H1 (cell line): ENCODE results near the gene CTDSP1. TPM values are rescaled to one million over a fixed set of nuclear protein-coding genes. Genes with fewer than 3 reads are reported as not detected.

Experiments
- CTCF ChIA-PET: fragments of 300-600 bp; sonication (Branson Sonifier 250); formaldehyde crosslinking; loops from one replicate; lab custom pipeline; 2021; ENCODE audit not compliant: partially characterized antibody; lab: Charles Lee
- POLR2A ChIA-PET: fragments of 300-600 bp; sonication (Branson Sonifier 250); formaldehyde crosslinking; loops from one replicate; lab custom pipeline; 2021; ENCODE audit warnings: inconsistent platforms; ENCODE audit not compliant: partially characterized antibody; lab: Charles Lee
- DNase-seq, 2 experiments: peaks; one replicate each; pipeline versions ENCODE4 v3.0.0 to v3.0.0-alpha.2; 2010 to 2022; ENCODE audit warnings: low spot score in 2 of 2, low read depth in 1 of 2, mixed read lengths in 1 of 2
- FAIRE-seq: peaks from 2 replicates; lab custom pipeline; 2011; peaks lifted over from hg19 to GRCh38; lab: Jason Lieb, UNC
- H2AFZ ChIP-seq: 2 replicates; pipeline ENCODE4 v1.8.1; 2012; ENCODE audit warnings: low read length, inconsistent platforms
- H2AK5ac ChIP-seq: 2 replicates; pipeline ENCODE4 v1.6.1; 2013; ENCODE audit warnings: low read depth, low read length
- H2BK120ac ChIP-seq: replicated peaks from 2 replicates; pipeline ENCODE3; 2013; ENCODE audit warnings: low read depth, low read length, inconsistent platforms
- H2BK12ac ChIP-seq: 2 replicates; pipeline ENCODE4 v1.6.1; 2013; ENCODE audit warnings: low read depth, low read length
- H2BK15ac ChIP-seq: 2 replicates; pipeline ENCODE4 v1.6.1; 2013; ENCODE audit warnings: low read length
- H2BK20ac ChIP-seq: 2 replicates; pipeline ENCODE4 v1.6.1; 2013; ENCODE audit warnings: low read length
- H2BK5ac ChIP-seq: 2 replicates; pipeline ENCODE4 v1.6.1; 2013; ENCODE audit warnings: low read depth, low read length
- H3K14ac ChIP-seq: 2 replicates; pipeline ENCODE4 v1.6.1; 2013; ENCODE audit warnings: inconsistent platforms; ENCODE audit not compliant: insufficient read length
- H3K18ac ChIP-seq: 2 replicates; pipeline ENCODE4 v1.6.1; 2013; ENCODE audit warnings: low read length; ENCODE audit errors: extremely low read depth
- H3K23ac ChIP-seq: 2 replicates; pipeline ENCODE4 v1.6.1; 2013; ENCODE audit warnings: inconsistent platforms; ENCODE audit not compliant: insufficient read length
- H3K23me2 ChIP-seq: 2 replicates; pipeline ENCODE4 v1.6.1; 2013; ENCODE audit warnings: low read depth, low read length
- H3K27ac ChIP-seq: 2 replicates; pipeline ENCODE4 v1.6.1; 2011; ENCODE audit warnings: low read depth, low read length, inconsistent platforms
- H3K27me3 ChIP-seq, 4 experiments: replicated peaks in 1 of 4; 1 replicate in 1 of 4; 2 replicates in 3 of 4; pipeline versions ENCODE4 v1.6.1 to v1.8.1; 2011 to 2013; ENCODE audit warnings: low read length in 3 of 4, mild to moderate bottlenecking in 3 of 4, inconsistent platforms in 2 of 4, mixed read lengths in 2 of 4, moderate library complexity in 1 of 4; ENCODE audit not compliant: control insufficient read depth in 3 of 4, insufficient read depth in 3 of 4; ENCODE audit errors: extremely low read depth in 1 of 4
- H3K36me3 ChIP-seq, 4 experiments: 2 replicates each; pipeline versions ENCODE4 v1.6.1 to v1.8.1; 2011 to 2013; ENCODE audit warnings: mild to moderate bottlenecking in 4 of 4, low read length in 3 of 4, moderate library complexity in 2 of 4, control low read depth in 1 of 4, inconsistent platforms in 1 of 4; ENCODE audit not compliant: insufficient read depth in 4 of 4, control insufficient read depth in 2 of 4
- H3K4ac ChIP-seq: replicated peaks from 2 replicates; pipeline ENCODE3; 2013; ENCODE audit warnings: low read length, low read depth, mixed read lengths, inconsistent platforms; ENCODE audit not compliant: insufficient read length
- H3K4me1 ChIP-seq, 4 experiments: replicated peaks in 1 of 4; 1 replicate in 1 of 4; 2 replicates in 3 of 4; pipeline versions ENCODE4 v1.6.1 to v1.8.1; 2011 to 2013; ENCODE audit warnings: low read length in 3 of 4, inconsistent platforms in 2 of 4, mixed read lengths in 1 of 4; ENCODE audit not compliant: insufficient read depth in 4 of 4, control insufficient read depth in 3 of 4
- H3K4me2 ChIP-seq, 2 experiments: 2 replicates each; pipeline versions ENCODE4 v1.6.1 to v1.8.1; 2011 to 2013; ENCODE audit warnings: low read depth in 2 of 2, low read length in 2 of 2, control low read depth in 1 of 2, inconsistent platforms in 1 of 2, mild to moderate bottlenecking in 1 of 2; ENCODE audit not compliant: insufficient read depth in 1 of 2
- H3K4me3 ChIP-seq, 4 experiments: fragments of 200-600, 300-600 bp in 1 of 4; sonication (generic), shearing (Covaris generic), sonication (Bioruptor Twin) in 1 of 4; 2 replicates each; pipeline versions ENCODE4 v1.5.1 to v1.8.1; 2011 to 2016; ENCODE audit warnings: low read length in 4 of 4, low read depth in 3 of 4, control low read depth in 2 of 4, inconsistent platforms in 2 of 4, mild to moderate bottlenecking in 2 of 4, mixed read lengths in 1 of 4, moderate library complexity in 1 of 4; ENCODE audit not compliant: insufficient read depth in 2 of 4; ENCODE audit errors: extremely low read depth in 1 of 4
- H3K56ac ChIP-seq: replicated peaks from 2 replicates; pipeline ENCODE3; 2013; ENCODE audit warnings: low read depth, mild to moderate bottlenecking, mixed read lengths, low read length, inconsistent platforms; ENCODE audit not compliant: insufficient read length
- H3K79me1 ChIP-seq: 2 replicates; pipeline ENCODE4 v1.6.1; 2013; ENCODE audit warnings: low read depth, low read length, control low read depth
- H3K79me2 ChIP-seq, 2 experiments: 2 replicates each; pipeline versions ENCODE4 v1.6.1 to v1.8.1; 2012 to 2013; ENCODE audit warnings: low read length in 2 of 2, mild to moderate bottlenecking in 2 of 2, inconsistent platforms in 1 of 2; ENCODE audit not compliant: insufficient read depth in 2 of 2, control insufficient read depth in 1 of 2
- H3K9ac ChIP-seq, 4 experiments: replicated peaks in 1 of 4; 1 replicate in 1 of 4; 2 replicates in 3 of 4; pipeline versions ENCODE4 v1.6.1 to v1.8.1; 2011 to 2013; ENCODE audit warnings: low read depth in 3 of 4, low read length in 3 of 4, control low read depth in 2 of 4, mild to moderate bottlenecking in 2 of 4, moderate library complexity in 2 of 4, inconsistent platforms in 1 of 4; ENCODE audit errors: extremely low read depth in 1 of 4
- H3K9me3 ChIP-seq, 2 experiments: 2 replicates each; pipeline versions ENCODE4 v1.6.1 to v1.8.1; 2012 to 2013; ENCODE audit warnings: mild to moderate bottlenecking in 2 of 2, moderate library complexity in 2 of 2, control low read depth in 1 of 2, inconsistent platforms in 1 of 2, low read depth in 1 of 2, low read length in 1 of 2, mixed read lengths in 1 of 2; ENCODE audit not compliant: insufficient read depth in 2 of 2
- H4K20me1 ChIP-seq, 2 experiments: replicated peaks in 1 of 2; 2 replicates each; pipeline versions ENCODE3 to v1.8.1; 2011 to 2013; ENCODE audit warnings: inconsistent platforms in 2 of 2, low read length in 2 of 2, mild to moderate bottlenecking in 1 of 2; ENCODE audit not compliant: insufficient read depth in 2 of 2, control insufficient read depth in 1 of 2
- H4K5ac ChIP-seq: 2 replicates; pipeline ENCODE4 v1.6.1; 2013; ENCODE audit warnings: low read length, low read depth, mixed read lengths, inconsistent platforms; ENCODE audit not compliant: insufficient read length
- H4K8ac ChIP-seq: 2 replicates; pipeline ENCODE4 v1.8.0; 2013; ENCODE audit warnings: mild to moderate bottlenecking, moderate library complexity, low read length, inconsistent platforms; ENCODE audit not compliant: insufficient read depth; ENCODE audit errors: extremely low read depth
- H4K91ac ChIP-seq: replicated peaks from 2 replicates; pipeline ENCODE3; 2013; ENCODE audit warnings: low read length, mixed read lengths, inconsistent platforms; ENCODE audit not compliant: insufficient read length
- CBX5 ChIP-seq: fragments of 300-800, 300-1000 bp; sonication (generic); IDR thresholded peaks from 2 replicates; pipeline ENCODE4 v1.7.1; 2016; ENCODE audit warnings: antibody characterized with exemption, low read length, low read depth
- CBX8 ChIP-seq: fragments of 300-800, 300-1000 bp; sonication (generic); IDR thresholded peaks from 2 replicates; pipeline ENCODE4 v1.7.1; 2016; ENCODE audit warnings: low read depth, low read length, borderline replicate concordance
- E2F6 ChIP-seq: IDR thresholded peaks from 2 replicates; pipeline ENCODE4 v1.6.1; 2012; ENCODE audit warnings: inconsistent platforms
- GTF2F1 ChIP-seq: IDR thresholded peaks from 2 replicates; pipeline ENCODE4 v1.6.1; 2012; ENCODE audit warnings: low read depth, low read length, improper control_type of control experiment, borderline replicate concordance
- HDAC2 ChIP-seq, 2 experiments: fragments of 300-600 bp in 1 of 2; sonication (generic) in 1 of 2; IDR thresholded peaks; 2 replicates each; pipeline ENCODE4 v1.6.1; 2011 to 2012; ENCODE audit warnings: low read depth in 2 of 2, low read length in 2 of 2, mild to moderate bottlenecking in 2 of 2, moderate library complexity in 2 of 2, borderline replicate concordance in 1 of 2, inconsistent platforms in 1 of 2
- JUN ChIP-seq: IDR thresholded peaks from 2 replicates; pipeline ENCODE4 v1.6.1; 2011; ENCODE audit warnings: low read depth, mild to moderate bottlenecking, improper control_type of control experiment, low read length
- JUND ChIP-seq: IDR thresholded peaks from 2 replicates; pipeline ENCODE4 v1.6.1; 2011; ENCODE audit warnings: mild to moderate bottlenecking, improper control_type of control experiment, low read length
- POLR2A ChIP-seq, 2 experiments: IDR thresholded peaks; 1 replicate in 1 of 2; 2 replicates in 1 of 2; pipeline ENCODE4 v1.6.1; 2011; ENCODE audit warnings: low read depth in 2 of 2, low read length in 2 of 2, mild to moderate bottlenecking in 2 of 2; ENCODE audit errors: control extremely low read depth in 1 of 2
- RFX5 ChIP-seq: IDR thresholded peaks from 2 replicates; pipeline ENCODE4 v1.6.1; 2011; ENCODE audit warnings: low read depth, low read length, improper control_type of control experiment, borderline replicate concordance
- SAP30 ChIP-seq: fragments of 300-600 bp; sonication (generic); IDR thresholded peaks from 2 replicates; pipeline ENCODE4 v1.7.1; 2012; ENCODE audit warnings: low read length, moderate library complexity, mild to moderate bottlenecking, inconsistent platforms; ENCODE audit not compliant: insufficient read depth, insufficient replicate concordance
- SIRT6 ChIP-seq: IDR thresholded peaks from one replicate; pipeline ENCODE4 v1.7.1; 2012; ENCODE audit warnings: low read length, inconsistent platforms
- WGBS, 2 experiments: shearing (Covaris generic) in 1 of 2; methylation state at CpG; one replicate each; pipeline versions ENCODE4 v1.1.6 to v1.1.7; 2013 to 2015; ENCODE audit warnings: low lambda C conversion rate in 2 of 2, mixed read lengths in 2 of 2, inconsistent platforms in 1 of 2, low coverage in 1 of 2, missing lambda C conversion rate in 1 of 2; ENCODE audit not compliant: insufficient replicate concordance in 2 of 2, insufficient coverage in 1 of 2, insufficient read length in 1 of 2; ENCODE audit errors: extremely low coverage in 1 of 2, missing lambda C conversion rate in 1 of 2; 5-methylcytosine and 5-hydroxymethylcytosine counted together
- polyA plus RNA-seq, 7 experiments: library from polyadenylated mRNA; depleted of rRNA in 3 of 7; stranded (reverse) in 5 of 7; unstranded in 2 of 7; fragments of >200 nt in 5 of 7; fragments of 200-250 nt in 2 of 7; gene quantifications; 1 replicate in 5 of 7; 2 replicates in 1 of 7; 4 replicates in 1 of 7; pipeline versions ENCODE4 v1.2.1 to v1.2.3, GENCODE V29; 2011 to 2013; ENCODE audit warnings: missing spikeins in 2 of 7, mixed read lengths in 2 of 7
- total RNA-seq: library from RNA; stranded (reverse); fragmentation: NEBNext Ultra II Directional; extraction: Animal tissue kit (Norgen Biotek cat#: 25700); gene quantifications from 2 replicates; pipeline ENCODE4 v1.2.1, GENCODE V29; 2021

Gene CTDSP1
- total and polyA plus RNA-seq, 2 of the 8 experiments (the other 6 are each of a cell fraction or from before 2014, with no cell fraction given) = 20.3 to 35.2 TPM

GRCh38 chr2:218397820-218398436 lies 1.7 kb upstream of the CTDSP1 start:
- H2BK20ac ChIP-seq = 0 out of 2 replicates have a peak overlapping the region, but pooled peaks have one; percentile 48
- no peak overlapping the region for H3K56ac ChIP-seq
- no peaks in the 10 kb centered on the region for H3K79me2 ChIP-seq
- H3K27ac ChIP-seq = no peak overlapping the region
- H3K23me2 ChIP-seq = peaks cover 26% of the 10 kb centered on the region; the same call in 1 of the 2 replicates
- no peaks in the 10 kb centered on the region for H3K79me1 ChIP-seq
- WGBS, 2 experiments = 4% methylated on average over 35 of the region's 35 CpGs; no CpG with 5 or more reads in 1 of the 2 experiments
- H3K36me3 ChIP-seq = no peaks in the 10 kb centered on the region
- POLR2A ChIA-PET = interaction anchor here (0.7 to 4.4 kb wide), 7 partner anchors 7 to 869 kb away, joined by 3 to 35 read pairs (median 5); partner anchors contain the start of genes AAMP and PNKD
- H3K4me1 ChIP-seq = peaks cover 0 to 39% (median 26%) of the 10 kb centered on the region in 4 experiments; a peak in 6 of 7 replicates
- H2AK5ac ChIP-seq = 0 out of 2 replicates have a peak overlapping the region, but pooled peaks have one; percentile 53
- H4K20me1 ChIP-seq = peaks cover 0 to 2% of the 10 kb centered on the region in 2 experiments
- CTCF ChIA-PET = interaction anchor here (1.0 to 7.5 kb wide), 9 partner anchors 8 to 125 kb away, joined by 3 to 96 read pairs (median 8); partner anchors contain the start of genes AAMP, CATIP, PNKD and TMBIM1
- H3K27me3 ChIP-seq = peaks cover 22 to 34% (median 31%) of the 10 kb centered on the region in 4 experiments
- peak overlapping the region; percentile 82 to 84 for H3K4me2 ChIP-seq
- H3K4ac ChIP-seq = no peak overlapping the region
- H4K5ac ChIP-seq = no peak overlapping the region
- no peak overlapping the region for H4K91ac ChIP-seq
- no peaks in the 10 kb centered on the region for H3K9me3 ChIP-seq
- no peak overlapping the region for H4K8ac ChIP-seq
- DNase-seq (peak in 1 of 2 experiments; percentile 67), FAIRE-seq (no peak)
- H3K9ac ChIP-seq = no peak overlapping the region
- H2AFZ ChIP-seq = no peak overlapping the region
- H2BK120ac ChIP-seq = no peak overlapping the region
- peak overlapping the region; percentile 49 to 77 (median 64) for H3K4me3 ChIP-seq
- no peak overlapping the region for H2BK5ac ChIP-seq
- H2BK15ac ChIP-seq = peak overlapping the region; percentile 29; the same call in 1 of the 2 replicates
- no peak overlapping the region for H3K23ac ChIP-seq
- H3K18ac ChIP-seq = peak overlapping the region; percentile 78
- H2BK12ac ChIP-seq = peak overlapping the region; percentile 87; the same call in 1 of the 2 replicates
- no peak overlapping the region for H3K14ac ChIP-seq
- TF ChIP-seq CBX8 (no peak), CBX5 (no peak), GTF2F1 (no peak), JUND (no peak), POLR2A (IDR thresholded peaks at IDR 0.05; ENCODE audit: control extremely low read depth in 1 of 2, low read depth in 2 of 2, low read length in 2 of 2) (no peak), SIRT6 (no peak), JUN (no peak), E2F6 (peak; percentile 61; the same call in 1 of the 2 replicates), SAP30 (no peak), HDAC2 (IDR thresholded peaks at IDR 0.05; ENCODE audit: borderline replicate concordance in 1 of 2, low read depth in 2 of 2, low read length in 2 of 2) (peak in 1 of 2 experiments; percentile 94; a peak in 1 of 4 replicates), RFX5 (no peak)
